Measurements from ENCODE around the gene SIGLEC7.

- TF ChIP-seq CTCF (conservative IDR thresholded peaks at IDR 0.05; ENCODE audit: low read depth, low read length), result no peak
- no peak for TF ChIP-seq EZH2phosphoT487 (IDR thresholded peaks at IDR 0.05; ENCODE audit: borderline replicate concordance, low read length)
These were observed 39.9 kb downstream of the SIGLEC7 start for GRCh38 chr19:51181913-51182419.

Measured in PC-3 (cell line).